Brain microvascular endothelial cell (primary cell): ENCODE results near the gene TNIP2.
"Not testable (repeated sequence)": the region's sequence is repeated elsewhere in the genome, so short reads cannot be mapped to it uniquely, and the experiment has no call there.

Source experiments
- DNase-seq: peaks from one replicate; pipeline ENCODE4 v3.0.0-alpha.2; 2020
- H3K27ac ChIP-seq: fragments of 250-450 bp; sonication (Bioruptor Pico); 2 replicates; pipeline ENCODE4 v1.5.1; 2020; ENCODE audit warnings: mild to moderate bottlenecking, moderate library complexity
- H3K27me3 ChIP-seq: fragments of 250-450 bp; sonication (Bioruptor Pico); replicated peaks from 2 replicates; pipeline ENCODE4 v1.5.1; 2020; ENCODE audit warnings: mild to moderate bottlenecking
- H3K36me3 ChIP-seq: fragments of 250-450 bp; sonication (Bioruptor Pico); replicated peaks from 2 replicates; pipeline ENCODE4 v1.5.1; 2020; ENCODE audit warnings: mild to moderate bottlenecking
- H3K4me3 ChIP-seq: 2 replicates; pipeline ENCODE4 v1.5.1; 2011; ENCODE audit warnings: low read depth, mild to moderate bottlenecking, control low read depth, low read length, moderate library complexity
- in situ Hi-C: cut with HindIII; loops from 2 replicates; pipeline ENCODE4 v1.10.0; 2017; ENCODE audit warnings: low sequenced_read_pairs, low pct_ligation_motif_present
- TF ChIP-seq, protein P1 (sequence below): IDR thresholded peaks from 2 replicates; pipeline ENCODE4 v1.5.1; 2011; ENCODE audit warnings: low read depth, mild to moderate bottlenecking, moderate library complexity, low read length, control low read depth, inconsistent platforms; ENCODE audit errors: missing control alignments

The TNIP2 gene

DNA sequence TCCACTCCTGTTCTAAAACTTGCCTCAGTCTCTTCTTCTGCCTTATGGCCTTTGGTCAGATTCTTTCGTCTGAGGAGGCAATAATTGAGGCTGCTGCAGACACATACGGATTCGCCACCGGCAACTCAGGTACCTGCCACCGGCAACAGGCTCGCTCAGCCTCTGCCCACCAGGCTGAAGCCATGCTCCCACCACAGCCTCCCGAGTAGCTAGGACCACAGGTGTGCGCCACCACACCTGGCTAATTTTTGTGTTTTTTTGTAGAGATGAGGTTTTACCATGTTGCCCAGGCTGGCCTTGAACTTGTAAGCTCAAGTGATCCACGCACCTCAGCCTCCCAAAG, 26.6 kb downstream of the TNIP2 start:
- no peak overlapping the region for H3K27ac ChIP-seq
- TF ChIP-seq, protein P1, sequence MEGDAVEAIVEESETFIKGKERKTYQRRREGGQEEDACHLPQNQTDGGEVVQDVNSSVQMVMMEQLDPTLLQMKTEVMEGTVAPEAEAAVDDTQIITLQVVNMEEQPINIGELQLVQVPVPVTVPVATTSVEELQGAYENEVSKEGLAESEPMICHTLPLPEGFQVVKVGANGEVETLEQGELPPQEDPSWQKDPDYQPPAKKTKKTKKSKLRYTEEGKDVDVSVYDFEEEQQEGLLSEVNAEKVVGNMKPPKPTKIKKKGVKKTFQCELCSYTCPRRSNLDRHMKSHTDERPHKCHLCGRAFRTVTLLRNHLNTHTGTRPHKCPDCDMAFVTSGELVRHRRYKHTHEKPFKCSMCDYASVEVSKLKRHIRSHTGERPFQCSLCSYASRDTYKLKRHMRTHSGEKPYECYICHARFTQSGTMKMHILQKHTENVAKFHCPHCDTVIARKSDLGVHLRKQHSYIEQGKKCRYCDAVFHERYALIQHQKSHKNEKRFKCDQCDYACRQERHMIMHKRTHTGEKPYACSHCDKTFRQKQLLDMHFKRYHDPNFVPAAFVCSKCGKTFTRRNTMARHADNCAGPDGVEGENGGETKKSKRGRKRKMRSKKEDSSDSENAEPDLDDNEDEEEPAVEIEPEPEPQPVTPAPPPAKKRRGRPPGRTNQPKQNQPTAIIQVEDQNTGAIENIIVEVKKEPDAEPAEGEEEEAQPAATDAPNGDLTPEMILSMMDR, result no peak
- no peak overlapping the region for H3K4me3 ChIP-seq
- in situ Hi-C loops, result no loop called here
- no peaks in the 10 kb centered on the region for H3K27me3 ChIP-seq
- H3K36me3 ChIP-seq, result peaks cover 28% of the 10 kb centered on the region
- DNase-seq, result no peak

DNA sequence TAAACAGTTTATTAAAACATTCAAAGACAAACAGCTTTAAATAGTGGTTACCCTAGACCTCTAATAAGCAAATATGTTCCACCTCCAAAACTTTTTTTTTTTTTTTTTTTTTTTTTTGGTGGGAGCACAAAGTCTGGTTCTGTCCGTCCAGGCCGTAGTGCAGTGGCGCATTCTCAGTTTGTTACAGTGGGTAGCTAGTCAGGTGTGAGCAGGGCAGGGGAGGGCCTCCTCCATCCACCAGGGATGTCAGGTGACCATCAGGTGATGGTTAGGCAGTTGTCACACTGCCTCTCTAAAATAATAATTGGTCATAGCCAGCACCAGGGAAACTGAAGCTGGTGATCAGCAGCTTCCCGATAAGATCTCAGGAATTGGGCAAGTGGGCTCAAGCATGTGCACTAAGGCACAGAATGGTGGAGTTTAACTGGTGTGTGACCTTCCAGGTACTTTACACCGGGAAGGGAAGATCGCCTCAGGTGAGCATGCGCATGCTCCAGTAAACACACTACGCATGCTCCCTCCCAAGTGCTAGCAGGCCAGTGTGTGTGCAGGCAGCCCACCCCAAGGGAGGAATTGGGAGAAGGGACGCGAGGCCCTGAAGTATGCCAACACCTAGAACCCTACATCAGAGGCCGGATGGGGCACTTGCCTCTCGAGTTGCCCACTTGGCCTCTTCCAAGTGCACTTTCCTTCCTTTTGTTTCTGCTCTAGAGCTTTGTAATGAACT, 27.2 kb downstream of the TNIP2 start:
- in situ Hi-C loops, result no loop called here
- TF ChIP-seq, protein P1, result no peak
- H3K27ac ChIP-seq, result no peak overlapping the region
- DNase-seq, result no peak
- peaks cover 28% of the 10 kb centered on the region for H3K36me3 ChIP-seq
- no peak overlapping the region for H3K4me3 ChIP-seq
- H3K27me3 ChIP-seq, result no peaks in the 10 kb centered on the region

DNA sequence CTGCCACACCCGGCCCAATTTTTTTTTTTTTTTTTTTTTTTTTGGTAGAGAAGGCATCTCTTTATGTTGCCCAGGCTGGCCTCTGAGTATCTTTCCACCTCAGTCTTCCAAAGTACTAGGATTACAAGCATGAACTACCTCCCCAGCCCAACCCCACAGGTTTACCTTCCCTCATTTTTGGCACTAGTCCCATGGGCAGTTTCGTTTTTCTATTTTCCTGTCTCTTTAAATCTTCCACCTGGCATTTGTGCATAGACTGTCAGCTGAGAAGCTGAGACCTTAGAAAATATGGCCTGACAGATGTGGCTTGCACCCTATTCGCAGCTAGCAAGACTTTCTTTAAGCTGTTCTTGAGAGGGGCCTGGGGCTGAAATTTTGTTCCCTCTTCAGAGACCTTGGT, 27.9 kb downstream of the TNIP2 start:
- Histone ChIP-seq H3K27ac (no peak overlapping the region), H3K27me3 (no peaks in the 10 kb centered on the region), H3K4me3 (no peak overlapping the region), H3K36me3 (peaks cover 24% of the 10 kb centered on the region)
- DNase-seq, result no peak
- in situ Hi-C loops, result no loop called here
- TF ChIP-seq, protein P1, result no peak

DNA sequence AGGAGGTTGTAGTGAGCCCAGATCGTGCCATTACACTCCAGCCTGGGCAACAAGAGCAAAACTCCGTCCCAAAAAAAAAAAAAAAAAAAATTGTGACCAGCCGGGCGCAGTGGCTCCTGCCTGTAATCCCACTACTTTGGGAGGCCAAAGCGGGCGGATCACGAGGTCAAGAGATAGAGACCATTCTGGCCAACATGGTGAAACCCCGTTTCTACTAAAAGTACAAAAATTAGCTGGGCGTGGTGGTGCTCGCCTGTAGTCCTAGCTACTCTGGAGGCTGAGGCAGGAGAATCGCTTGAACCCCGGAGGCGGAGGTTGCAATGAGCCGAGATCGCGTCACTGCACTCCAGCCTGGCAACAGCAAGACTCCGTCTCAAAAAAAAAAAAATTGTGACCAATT, 29.3 kb downstream of the TNIP2 start:
- H3K27ac ChIP-seq, in situ Hi-C loops, H3K4me3 ChIP-seq, DNase-seq, H3K27me3 ChIP-seq: not testable (repeated sequence)
- H3K36me3 ChIP-seq, result peaks cover 19% of the 10 kb centered on the region

DNA sequence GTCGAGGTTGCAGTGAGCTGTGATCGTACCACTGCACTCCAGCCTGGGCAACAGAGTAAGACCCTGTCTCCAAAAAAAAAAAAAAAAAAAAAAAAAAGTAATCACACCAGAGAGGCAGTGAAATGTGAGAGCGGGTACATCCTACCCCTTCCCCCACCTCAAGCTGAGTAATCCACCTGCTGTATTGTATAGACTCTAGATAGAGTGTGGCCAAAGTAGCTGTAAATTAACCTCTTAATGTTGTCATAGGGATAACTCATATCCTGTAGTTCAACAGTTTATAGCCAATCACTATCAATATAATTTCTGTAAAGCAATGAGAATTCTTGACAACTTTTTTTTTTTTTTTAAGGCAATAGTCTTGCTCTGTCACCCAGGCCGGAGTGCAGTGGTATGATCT, 30.8 kb downstream of the TNIP2 start:
- no peak for DNase-seq
- Histone ChIP-seq H3K27ac (no peak overlapping the region), H3K4me3 (no peak overlapping the region), H3K27me3 (no peaks in the 10 kb centered on the region), H3K36me3 (peaks cover 24% of the 10 kb centered on the region)
- TF ChIP-seq, protein P1, result no peak
- in situ Hi-C loops, result no loop called here

DNA sequence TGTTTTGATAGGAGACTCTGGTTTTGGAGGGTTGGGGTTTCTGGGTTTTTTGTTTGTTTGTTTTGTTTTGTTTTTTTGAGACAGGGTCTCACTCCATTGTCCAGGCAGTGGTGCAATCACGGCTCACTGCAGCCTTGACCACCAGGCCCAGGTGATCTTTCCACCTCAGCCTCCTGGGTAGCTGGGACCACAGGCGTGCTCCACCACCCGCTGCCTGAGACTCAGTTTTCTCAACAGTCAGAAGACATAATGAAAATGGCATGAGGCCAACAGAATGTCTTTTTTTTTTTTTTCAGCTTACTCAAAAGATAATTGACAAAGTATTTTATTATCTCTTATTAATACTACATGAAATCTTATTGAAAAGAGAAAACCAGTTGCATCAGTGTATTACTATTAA, 32.4 kb downstream of the TNIP2 start:
- in situ Hi-C loops, result no loop called here
- no peak overlapping the region for H3K4me3 ChIP-seq
- H3K27me3 ChIP-seq, result no peaks in the 10 kb centered on the region
- H3K36me3 ChIP-seq, result peaks cover 22% of the 10 kb centered on the region
- no peak for DNase-seq
- no peak overlapping the region for H3K27ac ChIP-seq
- TF ChIP-seq, protein P1, result no peak
